DOHH2 (cell line): ENCODE results near the gene MRPL51.

Experiments
- H3F3A ChIP-seq: fragments of 200-600 bp; sonication (generic), shearing (Covaris generic); 2 replicates; pipeline ENCODE4 v1.6.0; 2016; ENCODE audit warnings: antibody characterized with exemption, mild to moderate bottlenecking; ENCODE audit not compliant: control insufficient read depth, insufficient read depth
- H3K27ac ChIP-seq: fragments of 200-600 bp; sonication (generic); 2 replicates; pipeline ENCODE4 v1.5.1; 2014; ENCODE audit warnings: low read depth, mild to moderate bottlenecking, low read length, moderate library complexity
- H3K27me3 ChIP-seq: fragments of 200-600 bp; sonication (generic); 2 replicates; pipeline ENCODE4 v1.6.1; 2014; ENCODE audit warnings: mild to moderate bottlenecking, low read length, mixed read lengths; ENCODE audit not compliant: control insufficient read depth
- H3K36me3 ChIP-seq: fragments of 200-600 bp; sonication (generic); 2 replicates; pipeline ENCODE4 v1.6.1; 2014; ENCODE audit warnings: mild to moderate bottlenecking, low read length, moderate library complexity, mixed read lengths; ENCODE audit not compliant: control insufficient read depth
- H3K4me1 ChIP-seq: fragments of 200-600 bp; sonication (generic); 2 replicates; pipeline ENCODE4 v1.6.1; 2014; ENCODE audit warnings: mild to moderate bottlenecking, low read length, mixed read lengths; ENCODE audit not compliant: control insufficient read depth
- H3K4me2 ChIP-seq: fragments of 200-600 bp; sonication (generic); 2 replicates; pipeline ENCODE4 v1.6.0; 2014; ENCODE audit warnings: mild to moderate bottlenecking, low read length, moderate library complexity
- H3K4me3 ChIP-seq: fragments of 200-600 bp; sonication (generic); 2 replicates; pipeline ENCODE4 v1.5.1; 2014; ENCODE audit warnings: mild to moderate bottlenecking, low read length, mixed read lengths
- H3K79me2 ChIP-seq: fragments of 200-600 bp; sonication (generic); 2 replicates; pipeline ENCODE4 v1.6.1; 2014; ENCODE audit warnings: mild to moderate bottlenecking, low read length, mixed read lengths; ENCODE audit not compliant: control insufficient read depth
- H3K9me2 ChIP-seq: fragments of 200-600 bp; sonication (generic); replicated peaks from 2 replicates; pipeline ENCODE4 v1.6.1; 2014; ENCODE audit warnings: mild to moderate bottlenecking, low read length, mixed read lengths; ENCODE audit not compliant: control insufficient read depth
- H3K9me3 ChIP-seq: fragments of 200-600 bp; sonication (generic); 2 replicates; pipeline ENCODE4 v1.6.1; 2014; ENCODE audit warnings: antibody characterized with exemption, low read length, mixed read lengths; ENCODE audit not compliant: control insufficient read depth, insufficient read depth
- H4K20me1 ChIP-seq: fragments of 200-600 bp; sonication (generic); 2 replicates; pipeline ENCODE4 v1.6.0; 2014; ENCODE audit warnings: low read depth, mild to moderate bottlenecking, antibody characterized with exemption, low read length, moderate library complexity; ENCODE audit not compliant: control insufficient read depth, insufficient read depth
- CTCF ChIP-seq: fragments of 200-600 bp; sonication (generic); IDR thresholded peaks from one replicate; pipeline ENCODE4 v1.5.1; 2014; ENCODE audit warnings: antibody characterized with exemption, mild to moderate bottlenecking, low read depth, low read length; ENCODE audit not compliant: poor library complexity, severe bottlenecking
- EZH2phosphoT487 ChIP-seq: fragments of 200-600 bp; sonication (generic); IDR thresholded peaks from 2 replicates; pipeline ENCODE4 v1.6.1; 2017; ENCODE audit warnings: borderline replicate concordance, mild to moderate bottlenecking, antibody characterized with exemption, low read length, moderate library complexity, mixed read lengths

The MRPL51 gene

GRCh38 chr12:6532927-6533652, 40.0 kb upstream of the MRPL51 start:
- H3K36me3 ChIP-seq = peaks cover 96% of the 10 kb centered on the region
- peak overlapping the region; percentile 97 for H3K27ac ChIP-seq
- H3K79me2 ChIP-seq = peaks cover 54% of the 10 kb centered on the region
- H3F3A ChIP-seq = peaks cover 69% of the 10 kb centered on the region
- peak overlapping the region; percentile 89 for H3K4me2 ChIP-seq
- H3K9me3 ChIP-seq = no peaks in the 10 kb centered on the region
- no peaks in the 10 kb centered on the region for H3K9me2 ChIP-seq
- H3K4me3 ChIP-seq = peak overlapping the region; percentile 88
- H4K20me1 ChIP-seq = peaks cover 13% of the 10 kb centered on the region
- H3K27me3 ChIP-seq = no peaks in the 10 kb centered on the region
- TF ChIP-seq EZH2phosphoT487 (no peak), CTCF (no peak)
- peaks cover 49% of the 10 kb centered on the region for H3K4me1 ChIP-seq

GRCh38 chr12:6532051-6532926, 39.2 kb upstream of the MRPL51 start:
- Histone ChIP-seq H3K27ac (peak overlapping the region; percentile 97), H3F3A (peaks cover 62% of the 10 kb centered on the region), H3K36me3 (peaks cover 96% of the 10 kb centered on the region), H3K9me3 (no peaks in the 10 kb centered on the region), H3K9me2 (no peaks in the 10 kb centered on the region), H3K4me1 (peaks cover 42% of the 10 kb centered on the region), H3K27me3 (no peaks in the 10 kb centered on the region), H3K4me3 (peak overlapping the region; percentile 88), H4K20me1 (peaks cover 13% of the 10 kb centered on the region), H3K4me2 (peak overlapping the region; percentile 89), H3K79me2 (peaks cover 54% of the 10 kb centered on the region)
- TF ChIP-seq EZH2phosphoT487 (no peak), CTCF (no peak)

GRCh38 chr12:6530576-6531260, 37.7 kb upstream of the MRPL51 start:
- peaks cover 26% of the 10 kb centered on the region for H3K4me1 ChIP-seq
- H4K20me1 ChIP-seq = peaks cover 5% of the 10 kb centered on the region
- no peaks in the 10 kb centered on the region for H3K9me3 ChIP-seq
- H3K36me3 ChIP-seq = peaks cover 96% of the 10 kb centered on the region
- H3K4me2 ChIP-seq = no peak overlapping the region
- H3K4me3 ChIP-seq = no peak overlapping the region
- no peaks in the 10 kb centered on the region for H3K9me2 ChIP-seq
- TF ChIP-seq EZH2phosphoT487 = no peak
- TF ChIP-seq CTCF = no peak
- H3K27ac ChIP-seq = no peak overlapping the region
- H3K79me2 ChIP-seq = peaks cover 42% of the 10 kb centered on the region
- no peaks in the 10 kb centered on the region for H3K27me3 ChIP-seq
- peaks cover 46% of the 10 kb centered on the region for H3F3A ChIP-seq
